CD4-positive, alpha-beta T cell (primary cell): ENCODE data around the gene HOXC11. TPM values are rescaled to one million over a fixed set of nuclear protein-coding genes. Genes with fewer than 3 reads are reported as not detected.

Source experiments
- ATAC-seq: fragments of 200-7000 bp; cut with Tn5 transposase; one replicate; pipeline ENCODE4 v1.10.0; 2022; ENCODE audit warnings: mild to moderate bottlenecking; ENCODE audit not compliant: poor library complexity
- CTCF ChIA-PET: fragments of 350-600 bp; sonication (Branson Sonifier 250); formaldehyde crosslinking; loops from one replicate; lab custom pipeline; 2021; ENCODE audit warnings: antibody characterized with exemption, inconsistent platforms; lab: Charles Lee
- POLR2A ChIA-PET: fragments of 350-600 bp; sonication (Branson Sonifier 250); formaldehyde crosslinking; loops from one replicate; lab custom pipeline; 2021; ENCODE audit warnings: antibody characterized with exemption, inconsistent platforms; lab: Charles Lee
- DNase-seq, 14 experiments: peaks; one replicate each; pipeline ENCODE4 v3.0.0-alpha.2; 2013 to 2020; ENCODE audit warnings: mixed read lengths in 2 of 14
- H3K27ac ChIP-seq, 2 donors: one replicate each; pipeline versions ENCODE4 v1.5.1 to v1.7.0; 2013; ENCODE audit warnings: low read length in 2 of 2, low read depth in 1 of 2, mild to moderate bottlenecking in 1 of 2
- H3K27me3 ChIP-seq, 2 experiments: 1 replicate in 1 of 2; 2 replicates in 1 of 2; pipeline versions ENCODE4 v1.6.1 to v1.7.0; 2013; ENCODE audit warnings: low read length in 2 of 2, control low read depth in 1 of 2, mild to moderate bottlenecking in 1 of 2, moderate library complexity in 1 of 2; ENCODE audit not compliant: insufficient read depth in 2 of 2, control insufficient read depth in 1 of 2
- H3K36me3 ChIP-seq: one replicate; pipeline ENCODE4 v1.6.1; 2013; ENCODE audit warnings: low read length, control low read depth; ENCODE audit not compliant: insufficient read depth
- H3K4me1 ChIP-seq: one replicate; pipeline ENCODE4 v1.6.1; 2013; ENCODE audit warnings: low read length, control low read depth; ENCODE audit not compliant: insufficient read depth
- H3K4me3 ChIP-seq: one replicate; pipeline ENCODE4 v1.5.1; 2013; ENCODE audit warnings: mild to moderate bottlenecking, low read length, moderate library complexity
- H3K9me3 ChIP-seq, 2 experiments: 1 replicate in 1 of 2; 2 replicates in 1 of 2; pipeline versions ENCODE4 v1.6.1 to v1.7.0; 2013; ENCODE audit warnings: low read length in 2 of 2, mild to moderate bottlenecking in 2 of 2, control low read depth in 1 of 2, moderate library complexity in 1 of 2; ENCODE audit not compliant: control insufficient read depth in 1 of 2, insufficient read depth in 1 of 2
- H3K27ac Mint-ChIP-seq: one replicate; pipeline ENCODE4 v1.8.0; 2020; ENCODE audit warnings: mixed read lengths
- H3K27me3 Mint-ChIP-seq: one replicate; pipeline ENCODE4 v1.8.0; 2021; ENCODE audit warnings: mixed read lengths
- H3K36me3 Mint-ChIP-seq: one replicate; pipeline ENCODE4 v1.8.0; 2021; ENCODE audit warnings: low read depth, mixed read lengths
- H3K4me1 Mint-ChIP-seq: one replicate; pipeline ENCODE4 v1.8.0; 2021; ENCODE audit warnings: low read depth, mixed read lengths
- H3K4me3 Mint-ChIP-seq: one replicate; pipeline ENCODE4 v1.8.0; 2020; ENCODE audit warnings: mild to moderate bottlenecking, mixed read lengths
- H3K9me3 Mint-ChIP-seq: one replicate; pipeline ENCODE4 v1.8.0; 2020; ENCODE audit warnings: mixed read lengths
- CTCF ChIP-seq: fragments of 200-600 bp; IDR thresholded peaks from one replicate; pipeline ENCODE4 v1.8.0; 2022; ENCODE audit warnings: antibody characterized with exemption, mild to moderate bottlenecking
- intact Hi-C, 2 experiments: fragments of 100-400 bp; cut with DNase I in 1 of 2; cut with micrococcal nuclease in 1 of 2; formaldehyde crosslinking; loops; one replicate each; pipeline versions ENCODE4 v1.15.1 to v1.9.0; 2023 to 2025; cut with DNase I, micrococcal nuclease
- total RNA-seq, 174 experiments: library from RNA in 2 of 174; stranded (reverse) in 2 of 174; gene quantifications; one replicate each; pipeline ENCODE4 v1.2.3 and lab custom pipeline; 2021 to 2026

HOXC11 gene
- total RNA-seq, 2 experiments from 2014 or later: not detected

- H3K4me3 ChIP-seq: no peak overlapping the region
- H3K27ac ChIP-seq: no peak overlapping the region
- intact Hi-C loops: loop anchor here (2.0 to 5.0 kb wide), 3 partner anchors 36 to 198 kb away; partner anchors contain the start of gene HOXC12 (in 1 of the 2)
- peaks cover 94 to 98% of the 10 kb centered on the region in 2 experiments for H3K27me3 ChIP-seq
- DNase-seq (no peak), ATAC-seq (no peak)
- no peak overlapping the region for H3K27ac Mint-ChIP-seq
- H3K27me3 Mint-ChIP-seq: peaks cover 95% of the 10 kb centered on the region
- ChIA-PET CTCF (interaction anchor here (1.6 kb wide), 1 partner anchor 228 kb away, joined by 4 read pairs; no protein-coding TSS in a partner anchor), POLR2A (interaction anchor here (1.2 kb wide), 1 partner anchor 8 kb away, joined by 3 read pairs; no protein-coding TSS in a partner anchor)
- peak overlapping the region; percentile 11 for H3K4me3 Mint-ChIP-seq
- H3K4me1 Mint-ChIP-seq: peaks cover 32% of the 10 kb centered on the region
- H3K9me3 Mint-ChIP-seq: no peaks in the 10 kb centered on the region
- H3K36me3 ChIP-seq: no peaks in the 10 kb centered on the region
- no peak for TF ChIP-seq CTCF
- H3K4me1 ChIP-seq: peaks cover 42% of the 10 kb centered on the region
- peaks cover 11 to 49% of the 10 kb centered on the region in 2 experiments for H3K9me3 ChIP-seq
- H3K36me3 Mint-ChIP-seq: no peaks in the 10 kb centered on the region
Measured at GRCh38 chr12:53988541-53989226, 15.8 kb downstream of the HOXC11 start.

GRCh38 chr12:53989227-53990113 is 16.5 kb downstream of the HOXC11 start:
- peak overlapping the region; percentile 11 for H3K4me3 Mint-ChIP-seq
- H3K27ac Mint-ChIP-seq: no peak overlapping the region
- peak; percentile 26 for ATAC-seq
- Histone ChIP-seq H3K4me1 (peaks cover 41% of the 10 kb centered on the region), H3K27ac (no peak overlapping the region), H3K4me3 (no peak overlapping the region), H3K9me3 (peaks cover 7 to 51% of the 10 kb centered on the region in 2 experiments), H3K27me3 (peaks cover 96 to 98% of the 10 kb centered on the region in 2 experiments), H3K36me3 (no peaks in the 10 kb centered on the region)
- CTCF ChIA-PET: interaction anchor here (1.2 to 1.6 kb wide), 2 partner anchors 10 to 227 kb away, joined by 4 read pairs; no protein-coding TSS in a partner anchor
- no peaks in the 10 kb centered on the region for H3K9me3 Mint-ChIP-seq
- peak in 3 of 14 experiments; percentile 40 to 66 (median 62) for DNase-seq
- intact Hi-C loops: loop anchor here (2.0 to 5.0 kb wide), 3 partner anchors 37 to 199 kb away; partner anchors contain the start of gene HOXC12 (in 1 of the 2)
- peaks cover 98% of the 10 kb centered on the region for H3K27me3 Mint-ChIP-seq
- no peaks in the 10 kb centered on the region for H3K36me3 Mint-ChIP-seq
- no peak for TF ChIP-seq CTCF
- H3K4me1 Mint-ChIP-seq: peaks cover 40% of the 10 kb centered on the region
- POLR2A ChIA-PET: no interaction called here

- Mint-ChIP-seq H3K9me3 (no peaks in the 10 kb centered on the region), H3K4me1 (peaks cover 41% of the 10 kb centered on the region), H3K27me3 (peaks cover 98% of the 10 kb centered on the region), H3K36me3 (no peaks in the 10 kb centered on the region), H3K27ac (no peak overlapping the region), H3K4me3 (no peak overlapping the region)
- intact Hi-C loops: no loop called here
- ChIA-PET CTCF (interaction anchor here (1.2 to 1.3 kb wide), 2 partner anchors 11 to 15 kb away, joined by 4 to 5 read pairs; no protein-coding TSS in a partner anchor), POLR2A (no interaction called here)
- Histone ChIP-seq H3K4me1 (peaks cover 42% of the 10 kb centered on the region), H3K9me3 (peaks cover 7 to 51% of the 10 kb centered on the region in 2 experiments), H3K27me3 (peaks cover 98 to 100% of the 10 kb centered on the region in 2 experiments), H3K27ac (no peak overlapping the region), H3K36me3 (no peaks in the 10 kb centered on the region), H3K4me3 (no peak overlapping the region)
- DNase-seq (no peak), ATAC-seq (no peak)
- TF ChIP-seq CTCF: no peak
Measured at GRCh38 chr12:53990311-53991076, 17.6 kb downstream of the HOXC11 start.
